WERI-Rb-1 (cell line): ENCODE measurements around the gene MRC1.
A peak's percentile ranks its signal among the peaks of the same experiment; 100 is the strongest.

Experiments used
- DNase-seq: peaks from one replicate; pipeline ENCODE4 v3.0.0-alpha.2; 2020
- H3K27ac ChIP-seq: fragments of 250-450 bp; sonication (Bioruptor Pico); 2 replicates; pipeline ENCODE4 v1.5.1; 2020; ENCODE audit warnings: mild to moderate bottlenecking, moderate library complexity
- H3K27me3 ChIP-seq: fragments of 250-450 bp; sonication (Bioruptor Pico); 2 replicates; pipeline ENCODE4 v1.5.1; 2021; ENCODE audit warnings: mild to moderate bottlenecking, low read depth, moderate library complexity; ENCODE audit not compliant: insufficient read depth, severe bottlenecking
- H3K36me3 ChIP-seq: fragments of 250-450 bp; sonication (Bioruptor Pico); 2 replicates; pipeline ENCODE4 v1.5.1; 2020; ENCODE audit warnings: mild to moderate bottlenecking, moderate library complexity
- H3K4me3 ChIP-seq: 2 replicates; pipeline ENCODE4 v1.5.1; 2011; ENCODE audit warnings: low read depth, mild to moderate bottlenecking, control low read depth, low read length
- H3K9me3 ChIP-seq: fragments of 250-450 bp; sonication (Bioruptor Pico); 2 replicates; pipeline ENCODE4 v1.5.1; 2021; ENCODE audit warnings: mild to moderate bottlenecking, moderate library complexity; ENCODE audit not compliant: severe bottlenecking
- CTCF ChIP-seq: IDR thresholded peaks from 2 replicates; pipeline ENCODE4 v1.5.1; 2011; ENCODE audit warnings: low read depth, mild to moderate bottlenecking, control low read depth, inconsistent platforms, low read length

Gene MRC1

GRCh38 chr10:17865351-17865750 is 56.2 kb downstream of the MRC1 start:
- no peak for DNase-seq
- H3K9me3 ChIP-seq = no peaks in the 10 kb centered on the region
- H3K27me3 ChIP-seq = no peaks in the 10 kb centered on the region
- no peak overlapping the region for H3K27ac ChIP-seq
- H3K36me3 ChIP-seq = no peaks in the 10 kb centered on the region
- no peak overlapping the region for H3K4me3 ChIP-seq
- no peak for TF ChIP-seq CTCF

- no peak overlapping the region for H3K27ac ChIP-seq
- H3K36me3 ChIP-seq = no peaks in the 10 kb centered on the region
- no peaks in the 10 kb centered on the region for H3K9me3 ChIP-seq
- no peak overlapping the region for H3K4me3 ChIP-seq
- TF ChIP-seq CTCF = no peak
- H3K27me3 ChIP-seq = no peaks in the 10 kb centered on the region
- no peak for DNase-seq
Observed at GRCh38 chr10:17866346-17866745, 57.2 kb downstream of the MRC1 start.

GRCh38 chr10:17867056-17867455 is 57.9 kb downstream of the MRC1 start:
- no peak for TF ChIP-seq CTCF
- Histone ChIP-seq H3K36me3 (no peaks in the 10 kb centered on the region), H3K9me3 (no peaks in the 10 kb centered on the region), H3K27ac (no peak overlapping the region), H3K27me3 (no peaks in the 10 kb centered on the region), H3K4me3 (no peak overlapping the region)
- DNase-seq = no peak

GRCh38 chr10:17871036-17871435 is 61.9 kb downstream of the MRC1 start:
- no peak for TF ChIP-seq CTCF
- no peaks in the 10 kb centered on the region for H3K9me3 ChIP-seq
- H3K36me3 ChIP-seq = no peaks in the 10 kb centered on the region
- H3K4me3 ChIP-seq = no peak overlapping the region
- DNase-seq = no peak
- H3K27ac ChIP-seq = no peak overlapping the region
- no peaks in the 10 kb centered on the region for H3K27me3 ChIP-seq

- no peaks in the 10 kb centered on the region for H3K27me3 ChIP-seq
- no peaks in the 10 kb centered on the region for H3K9me3 ChIP-seq
- TF ChIP-seq CTCF = 0 out of 2 replicates have a peak, but pooled peaks have one; percentile 30
- DNase-seq = no peak
- H3K4me3 ChIP-seq = no peak overlapping the region
- no peak overlapping the region for H3K27ac ChIP-seq
- H3K36me3 ChIP-seq = no peaks in the 10 kb centered on the region
Observed at GRCh38 chr10:17872191-17873091, 63.3 kb downstream of the MRC1 start.
